ENCODE data around the gene TEFM. TPM values are rescaled to one million over a fixed set of nuclear protein-coding genes. Genes with fewer than 3 reads are reported as not detected.

Gene TEFM
- total RNA-seq, 1 experiment from 2014 or later = 13.0 TPM

- H3K4me1 ChIP-seq (ENCODE audit: control insufficient read depth, insufficient read depth, low read length) = no peaks in the 10 kb centered on the region
- no peak for TF ChIP-seq REST (IDR thresholded peaks at IDR 0.05; ENCODE audit: insufficient read depth in 1 of 2, low read depth in 2 of 2, low read length in 1 of 2)
- ATAC-seq (no peak), DNase-seq (ENCODE audit: low read depth, low spot score) (no peak)
- no peaks in the 10 kb centered on the region; the same call in 1 of the 2 replicates for H3K36me3 ChIP-seq (ENCODE audit: control insufficient read depth, insufficient read depth, low read length)
- no peaks in the 10 kb centered on the region for H3K27me3 ChIP-seq (ENCODE audit: control insufficient read depth, insufficient read depth, low read length)
- H3K4me3 ChIP-seq (ENCODE audit: low read depth in 2 of 2, low read length in 2 of 2) = no peak overlapping the region
- CTCF ChIA-PET = no interaction called here
- in situ Hi-C loops (cut with HindIII; ENCODE audit: low pct_unique_long_range_greater_than_20kb, low sequenced_read_pairs) = no loop called here
- intact Hi-C loops (cut with micrococcal nuclease; ENCODE audit: unreplicated experiment) = no loop called here
- no peaks in the 10 kb centered on the region for H3K9me3 ChIP-seq (ENCODE audit: control insufficient read depth, insufficient read depth, low read depth, low read length)
- no TSS peak for BruUV-seq (replicated peaks)
- POLR2A ChIA-PET = no interaction called here
- H3K27ac ChIP-seq (ENCODE audit: low read length) = no peak overlapping the region
Measured at GRCh38 chr17:30864636-30865035, 41.4 kb downstream of the TEFM start.

- no peaks in the 10 kb centered on the region; the same call in 1 of the 2 replicates for H3K36me3 ChIP-seq (ENCODE audit: control insufficient read depth, insufficient read depth, low read length)
Measured at GRCh38 chr17:30858556-30859250, 47.3 kb downstream of the TEFM start.

More at GRCh38 chr17:30858556-30859250, 47.3 kb downstream of the TEFM start:
- intact Hi-C loops (cut with micrococcal nuclease; ENCODE audit: unreplicated experiment) = no loop called here
- no peak for ATAC-seq
- no peaks in the 10 kb centered on the region for H3K9me3 ChIP-seq (ENCODE audit: control insufficient read depth, insufficient read depth, low read depth, low read length)
- no TSS peak for BruUV-seq (replicated peaks)
- no peaks in the 10 kb centered on the region for H3K4me1 ChIP-seq (ENCODE audit: control insufficient read depth, insufficient read depth, low read length)
- in situ Hi-C loops (cut with HindIII; ENCODE audit: low pct_unique_long_range_greater_than_20kb, low sequenced_read_pairs) = no loop called here
- no peak overlapping the region for H3K27ac ChIP-seq (ENCODE audit: low read length)
- no peaks in the 10 kb centered on the region for H3K27me3 ChIP-seq (ENCODE audit: control insufficient read depth, insufficient read depth, low read length)
- ChIA-PET POLR2A (no interaction called here), CTCF (interaction anchor here (0.6 kb wide), 1 partner anchor 17 kb away, joined by 4 read pairs; no protein-coding TSS in a partner anchor)
- TF ChIP-seq TCF7L2 (IDR thresholded peaks at IDR 0.05; ENCODE audit: low read depth, low read length) (no peak), CTCF (IDR thresholded peaks at IDR 0.05) (no peak), SIN3A (IDR thresholded peaks at IDR 0.05; ENCODE audit: borderline replicate concordance, insufficient read depth, low read depth, low read length) (no peak), REST (IDR thresholded peaks at IDR 0.05; ENCODE audit: insufficient read depth in 1 of 2, low read depth in 2 of 2, low read length in 1 of 2) (no peak), POLR2AphosphoS5 (IDR thresholded peaks at IDR 0.05; ENCODE audit: low read depth, low read length) (no peak)
- H3K4me3 ChIP-seq (ENCODE audit: low read depth in 2 of 2, low read length in 2 of 2) = no peak overlapping the region
- DNase-seq (ENCODE audit: low read depth, low spot score) = no peak

Measured in Panc1 (cell line).